HCT116 (cell line): ENCODE measurements around the gene NDUFS6. TPM values are rescaled to one million over a fixed set of nuclear protein-coding genes. Genes with fewer than 3 reads are reported as not detected.

Source experiments
- ATAC-seq: fragments of 200-7000 bp; cut with Tn5 transposase; 2 replicates; pipeline ENCODE4 v1.9.1; 2020; ENCODE audit warnings: mild to moderate bottlenecking, moderate library complexity
- BruUV-seq: library from RNA; stranded (reverse); fragments of 400-500 nt; replicated peaks from 2 replicates; lab custom pipeline; 2021; lab: Mats Ljungman, UMichigan
- CTCF ChIA-PET: fragments of 300-600 bp; sonication (Branson Sonifier 250); formaldehyde crosslinking; loops from one replicate; lab custom pipeline; 2021; ENCODE audit warnings: antibody characterized with exemption; lab: Charles Lee
- POLR2A ChIA-PET: fragments of 300-600, 350-600 bp; sonication (Branson Sonifier 250); formaldehyde crosslinking; loops from one replicate; lab custom pipeline; 2021; ENCODE audit warnings: antibody characterized with exemption; lab: Charles Lee
- RAD21 ChIA-PET, 2 experiments: fragments of 300-600 bp; sonication (Branson Sonifier 250); formaldehyde crosslinking; loops; one replicate each; lab custom pipeline; 2023; ENCODE audit warnings: low total read pairs in 2 of 2; ENCODE audit not compliant: uncharacterized antibody in 2 of 2, unreplicated experiment in 2 of 2, low non-redundant PET in 1 of 2; lab: Charles Lee
- DNase-seq: peaks from one replicate; pipeline ENCODE4 v3.0.0-alpha.2; 2010; ENCODE audit warnings: low read depth, low spot score
- H2AFZ ChIP-seq: fragments of 200-600 bp; shearing (Covaris generic), sonication (generic); 2 replicates; pipeline ENCODE4 v1.6.1; 2017; ENCODE audit warnings: low read depth, mixed run types, mixed read lengths, antibody characterized with exemption, low read length; ENCODE audit not compliant: poor library complexity, severe bottlenecking
- H3K27ac ChIP-seq: 2 replicates; pipeline ENCODE4 v1.5.1; 2012; ENCODE audit warnings: low read depth, low read length
- H3K27me3 ChIP-seq: fragments of 200-600 bp; sonication (generic); 2 replicates; pipeline ENCODE4 v1.6.1; 2016; ENCODE audit warnings: mixed run types, low read length, mixed read lengths; ENCODE audit not compliant: insufficient read depth
- H3K36me3 ChIP-seq, 2 experiments: fragments of 200-500 bp in 1 of 2; fragments of 200-600 bp in 1 of 2; sonication (Bioruptor generic) in 1 of 2; sonication (generic) in 1 of 2; 2 replicates each; pipeline versions ENCODE4 v1.5.1 to v1.6.1; 2014 to 2016; ENCODE audit warnings: low read length in 2 of 2, inconsistent platforms in 1 of 2, mixed read lengths in 1 of 2, mixed run types in 1 of 2; ENCODE audit not compliant: insufficient read depth in 2 of 2, control insufficient read depth in 1 of 2
- H3K4me1 ChIP-seq, 2 experiments: fragments of 200-600 bp in 1 of 2; sonication (generic) in 1 of 2; 2 replicates each; pipeline versions ENCODE4 v1.5.1 to v1.6.1; 2012 to 2017; ENCODE audit warnings: low read length in 2 of 2, inconsistent platforms in 1 of 2, mild to moderate bottlenecking in 1 of 2, mixed read lengths in 1 of 2, mixed run types in 1 of 2, moderate library complexity in 1 of 2; ENCODE audit not compliant: insufficient read depth in 2 of 2, control insufficient read depth in 1 of 2
- H3K4me2 ChIP-seq: fragments of 200-600 bp; sonication (generic); 2 replicates; pipeline ENCODE4 v1.6.1; 2017; ENCODE audit warnings: mixed run types, low read length, mixed read lengths
- H3K4me3 ChIP-seq, 2 experiments: fragments of 200-600 bp in 1 of 2; sonication (generic) in 1 of 2; replicated peaks in 1 of 2; 2 replicates each; pipeline ENCODE4 v1.5.1; 2011 to 2016; ENCODE audit warnings: low read length in 2 of 2, control low read depth in 1 of 2, low read depth in 1 of 2, mild to moderate bottlenecking in 1 of 2, mixed read lengths in 1 of 2, mixed run types in 1 of 2
- H3K79me2 ChIP-seq: fragments of 200-600 bp; sonication (generic); 2 replicates; pipeline ENCODE4 v1.6.1; 2017; ENCODE audit warnings: mild to moderate bottlenecking, mixed run types, low read length, moderate library complexity, mixed read lengths; ENCODE audit not compliant: insufficient read depth
- H3K9ac ChIP-seq: fragments of 200-600 bp; sonication (generic); 2 replicates; pipeline ENCODE4 v1.6.1; 2016; ENCODE audit warnings: low read length, mixed read lengths
- H3K9me2 ChIP-seq: fragments of 200-600 bp; sonication (generic), shearing (Covaris generic); 2 replicates; pipeline ENCODE4 v1.6.1; 2017; ENCODE audit warnings: mixed run types, mild to moderate bottlenecking, moderate library complexity; ENCODE audit not compliant: insufficient read depth
- H3K9me3 ChIP-seq, 2 experiments: fragments of 200-500 bp in 1 of 2; fragments of 200-600 bp in 1 of 2; sonication (Bioruptor generic) in 1 of 2; sonication (generic) in 1 of 2; 2 replicates each; pipeline ENCODE4 v1.6.1; 2014 to 2017; ENCODE audit warnings: low read length in 2 of 2, mixed read lengths in 2 of 2, inconsistent platforms in 1 of 2, low read depth in 1 of 2, mild to moderate bottlenecking in 1 of 2, mixed run types in 1 of 2, moderate library complexity in 1 of 2; ENCODE audit not compliant: control insufficient read depth in 1 of 2, insufficient read depth in 1 of 2
- H4K20me1 ChIP-seq: fragments of 200-600 bp; sonication (generic), shearing (Covaris generic); 2 replicates; pipeline ENCODE4 v1.6.1; 2017; ENCODE audit warnings: mixed run types, mild to moderate bottlenecking, moderate library complexity; ENCODE audit not compliant: insufficient read depth
- CBX3 ChIP-seq: IDR thresholded peaks from 2 replicates; pipeline ENCODE4 v1.6.1; 2012; ENCODE audit warnings: low read depth
- ELF1 ChIP-seq: IDR thresholded peaks from 2 replicates; pipeline ENCODE4 v1.6.1; 2012; ENCODE audit warnings: low read depth, borderline replicate concordance
- EZH2phosphoT487 ChIP-seq: fragments of 200-600 bp; IDR thresholded peaks from 2 replicates; pipeline ENCODE4 v1.6.1; 2018; ENCODE audit warnings: antibody characterized with exemption, borderline replicate concordance
- JUND ChIP-seq: IDR thresholded peaks from 2 replicates; pipeline ENCODE4 v1.6.1; 2012
- POLR2AphosphoS5 ChIP-seq: IDR thresholded peaks from 2 replicates; pipeline ENCODE4 v1.6.1; 2011; ENCODE audit warnings: mild to moderate bottlenecking, low read depth, low read length, moderate library complexity
- RAD21 ChIP-seq: IDR thresholded peaks from 2 replicates; pipeline ENCODE4 v1.6.1; 2012; ENCODE audit warnings: low read depth, mild to moderate bottlenecking
- SP1 ChIP-seq: IDR thresholded peaks from 2 replicates; pipeline ENCODE4 v1.6.1; 2012; ENCODE audit warnings: low read depth
- SRF ChIP-seq: IDR thresholded peaks from 2 replicates; pipeline ENCODE4 v1.6.1; 2012; ENCODE audit warnings: low read depth
- TCF7L2 ChIP-seq: IDR thresholded peaks from 2 replicates; pipeline ENCODE4 v1.7.0; 2011; ENCODE audit warnings: borderline replicate concordance, inconsistent platforms; ENCODE audit not compliant: insufficient read depth, insufficient read length; ENCODE audit errors: extremely low read depth
- ZNF274 ChIP-seq: fragments of 200-500 bp; sonication (Bioruptor generic); IDR thresholded peaks from 2 replicates; pipeline ENCODE4 v1.6.1; 2014; ENCODE audit warnings: mild to moderate bottlenecking, low read depth, low read length, inconsistent platforms
- intact Hi-C: fragments of 100-400 bp; cut with micrococcal nuclease; formaldehyde crosslinking; loops from 2 replicates; pipeline ENCODE4 v1.10.0; 2022
- total RNA-seq: library from RNA; stranded (reverse); gene quantifications from one replicate; pipeline ENCODE4 v1.2.1, GENCODE V29; 2021; ENCODE audit not compliant: unreplicated experiment
- TF ChIP-seq, protein P1 (sequence below): IDR thresholded peaks from 2 replicates; pipeline ENCODE4 v1.6.1; 2011; ENCODE audit warnings: mild to moderate bottlenecking, low read length, moderate library complexity; ENCODE audit not compliant: insufficient replicate concordance; ENCODE audit errors: extremely low read depth
- TF ChIP-seq, protein P2 (sequence below), 3 experiments: fragments of 200-600 bp in 1 of 3; sonication (generic) in 1 of 3; IDR thresholded peaks in 2 of 3; conservative IDR thresholded peaks in 1 of 3; 2 replicates each; pipeline ENCODE4 v1.5.1; 2012 to 2017; ENCODE audit warnings: low read depth in 2 of 3, low read length in 2 of 3, antibody characterized with exemption in 1 of 3, borderline replicate concordance in 1 of 3, control low read depth in 1 of 3, mild to moderate bottlenecking in 1 of 3, mixed read lengths in 1 of 3, mixed run types in 1 of 3, moderate library complexity in 1 of 3; ENCODE audit not compliant: insufficient read depth in 1 of 3

Gene NDUFS6
- total RNA-seq, 1 experiment from 2014 or later: 43.8 TPM

DNA sequence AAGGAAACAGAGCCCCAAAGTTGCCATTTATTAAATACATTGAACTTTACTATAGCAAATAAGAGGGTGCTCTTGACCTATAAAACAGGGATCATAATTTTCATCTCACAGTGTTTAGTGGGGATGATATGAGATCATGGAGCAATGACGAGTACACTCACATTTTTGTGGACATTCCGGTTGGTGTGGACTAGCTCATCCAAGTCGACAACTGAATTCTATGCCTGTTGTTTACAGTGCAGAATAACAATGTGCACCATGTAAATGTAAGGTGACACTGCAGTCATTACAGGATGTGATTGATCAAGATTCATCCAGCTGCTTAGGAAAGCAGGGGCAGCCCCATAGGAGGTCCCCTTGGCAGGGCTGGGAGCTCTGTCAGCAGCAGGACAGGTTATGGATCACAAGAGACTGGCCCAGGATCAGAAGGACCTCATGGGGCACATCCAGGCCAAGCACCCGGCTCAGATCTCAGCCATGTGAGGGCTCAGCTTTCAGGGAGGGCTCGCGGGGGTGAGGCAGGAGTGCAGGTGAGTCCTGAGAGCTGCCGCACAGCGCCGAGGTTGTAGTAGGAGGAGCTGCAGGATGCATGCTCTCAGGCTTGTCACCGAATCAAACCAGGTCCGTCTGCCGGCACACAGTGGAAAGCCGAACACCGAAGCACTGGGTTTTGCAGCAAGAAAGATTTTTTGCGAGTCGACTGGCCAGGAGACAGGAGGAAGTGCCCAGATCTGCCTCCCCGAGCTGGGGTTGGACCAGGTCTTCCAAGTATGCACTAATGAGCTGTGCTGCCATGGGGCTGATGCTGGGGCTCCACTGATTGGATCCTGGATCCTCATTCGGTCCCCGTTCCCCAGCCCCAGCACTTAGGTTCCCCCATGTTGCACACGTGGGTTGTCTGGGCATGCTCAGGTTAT is 29.8 kb upstream of the NDUFS6 start:
- H3K27ac ChIP-seq: no peak overlapping the region
- ChIA-PET RAD21 (no interaction called here), POLR2A (no interaction called here), CTCF (no interaction called here)
- ATAC-seq (no peak), DNase-seq (no peak)
- no peaks in the 10 kb centered on the region for H3K9me3 ChIP-seq
- H4K20me1 ChIP-seq: no peaks in the 10 kb centered on the region
- H3K27me3 ChIP-seq: peaks cover 7% of the 10 kb centered on the region; the same call in 1 of the 2 replicates
- BruUV-seq: no TSS peak
- no peak for TF ChIP-seq TCF7L2
- TF ChIP-seq ELF1: no peak
- TF ChIP-seq EZH2phosphoT487: no peak
- TF ChIP-seq RAD21: no peak
- H2AFZ ChIP-seq: no peak overlapping the region
- H3K9me2 ChIP-seq: no peaks in the 10 kb centered on the region
- H3K9ac ChIP-seq: no peak overlapping the region
- no peaks in the 10 kb centered on the region for H3K4me1 ChIP-seq
- no peaks in the 10 kb centered on the region for H3K36me3 ChIP-seq
- H3K4me2 ChIP-seq: no peak overlapping the region
- no peak overlapping the region for H3K4me3 ChIP-seq
- H3K79me2 ChIP-seq: no peaks in the 10 kb centered on the region
- intact Hi-C loops: no loop called here

DNA sequence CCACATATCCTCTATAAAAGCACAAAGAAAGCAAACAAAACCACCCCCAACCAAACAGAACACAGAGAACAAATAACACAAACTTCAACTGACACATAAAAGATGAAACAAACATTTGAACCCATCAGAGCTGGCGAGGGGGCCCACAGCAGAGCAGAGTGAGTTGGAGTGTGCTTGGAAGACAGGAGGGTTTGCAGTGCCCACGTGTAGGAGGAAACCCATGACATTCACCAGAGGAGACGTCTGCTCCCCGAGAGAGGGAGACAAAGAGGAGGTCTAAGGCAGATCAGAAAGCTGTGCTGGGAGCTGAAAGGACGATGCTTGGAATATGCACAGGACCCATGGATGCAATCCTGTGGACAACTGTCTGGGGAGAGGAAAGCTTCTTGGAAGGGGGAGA is 28.6 kb upstream of the NDUFS6 start:
- ATAC-seq: peak; percentile 93
- H4K20me1 ChIP-seq: no peaks in the 10 kb centered on the region
- peak; percentile 38 for DNase-seq
- no peaks in the 10 kb centered on the region for H3K79me2 ChIP-seq
- H3K4me3 ChIP-seq: no peak overlapping the region
- no peak overlapping the region for H3K9ac ChIP-seq
- intact Hi-C loops: no loop called here
- H3K4me2 ChIP-seq: no peak overlapping the region
- H3K36me3 ChIP-seq: no peaks in the 10 kb centered on the region
- H3K27me3 ChIP-seq: peaks cover 7% of the 10 kb centered on the region; the same call in 1 of the 2 replicates
- H2AFZ ChIP-seq: no peak overlapping the region
- RAD21 ChIA-PET: no interaction called here
- BruUV-seq: no TSS peak
- H3K27ac ChIP-seq: no peak overlapping the region
- H3K9me3 ChIP-seq: no peaks in the 10 kb centered on the region
- POLR2A ChIA-PET: no interaction called here
- CTCF ChIA-PET: interaction anchor here (0.9 to 1.0 kb wide), 2 partner anchors 9 to 377 kb away, joined by 3 to 5 read pairs; no protein-coding TSS in a partner anchor
- no peaks in the 10 kb centered on the region for H3K9me2 ChIP-seq
- no peaks in the 10 kb centered on the region for H3K4me1 ChIP-seq
- TF ChIP-seq SRF: no peak
- TF ChIP-seq, protein P1, sequence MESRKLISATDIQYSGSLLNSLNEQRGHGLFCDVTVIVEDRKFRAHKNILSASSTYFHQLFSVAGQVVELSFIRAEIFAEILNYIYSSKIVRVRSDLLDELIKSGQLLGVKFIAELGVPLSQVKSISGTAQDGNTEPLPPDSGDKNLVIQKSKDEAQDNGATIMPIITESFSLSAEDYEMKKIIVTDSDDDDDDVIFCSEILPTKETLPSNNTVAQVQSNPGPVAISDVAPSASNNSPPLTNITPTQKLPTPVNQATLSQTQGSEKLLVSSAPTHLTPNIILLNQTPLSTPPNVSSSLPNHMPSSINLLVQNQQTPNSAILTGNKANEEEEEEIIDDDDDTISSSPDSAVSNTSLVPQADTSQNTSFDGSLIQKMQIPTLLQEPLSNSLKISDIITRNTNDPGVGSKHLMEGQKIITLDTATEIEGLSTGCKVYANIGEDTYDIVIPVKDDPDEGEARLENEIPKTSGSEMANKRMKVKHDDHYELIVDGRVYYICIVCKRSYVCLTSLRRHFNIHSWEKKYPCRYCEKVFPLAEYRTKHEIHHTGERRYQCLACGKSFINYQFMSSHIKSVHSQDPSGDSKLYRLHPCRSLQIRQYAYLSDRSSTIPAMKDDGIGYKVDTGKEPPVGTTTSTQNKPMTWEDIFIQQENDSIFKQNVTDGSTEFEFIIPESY: no peak
- TF ChIP-seq POLR2AphosphoS5: no peak
- TF ChIP-seq TCF7L2: no peak
- no peak for TF ChIP-seq JUND
- no peak for TF ChIP-seq ZNF274
- TF ChIP-seq, protein P2, sequence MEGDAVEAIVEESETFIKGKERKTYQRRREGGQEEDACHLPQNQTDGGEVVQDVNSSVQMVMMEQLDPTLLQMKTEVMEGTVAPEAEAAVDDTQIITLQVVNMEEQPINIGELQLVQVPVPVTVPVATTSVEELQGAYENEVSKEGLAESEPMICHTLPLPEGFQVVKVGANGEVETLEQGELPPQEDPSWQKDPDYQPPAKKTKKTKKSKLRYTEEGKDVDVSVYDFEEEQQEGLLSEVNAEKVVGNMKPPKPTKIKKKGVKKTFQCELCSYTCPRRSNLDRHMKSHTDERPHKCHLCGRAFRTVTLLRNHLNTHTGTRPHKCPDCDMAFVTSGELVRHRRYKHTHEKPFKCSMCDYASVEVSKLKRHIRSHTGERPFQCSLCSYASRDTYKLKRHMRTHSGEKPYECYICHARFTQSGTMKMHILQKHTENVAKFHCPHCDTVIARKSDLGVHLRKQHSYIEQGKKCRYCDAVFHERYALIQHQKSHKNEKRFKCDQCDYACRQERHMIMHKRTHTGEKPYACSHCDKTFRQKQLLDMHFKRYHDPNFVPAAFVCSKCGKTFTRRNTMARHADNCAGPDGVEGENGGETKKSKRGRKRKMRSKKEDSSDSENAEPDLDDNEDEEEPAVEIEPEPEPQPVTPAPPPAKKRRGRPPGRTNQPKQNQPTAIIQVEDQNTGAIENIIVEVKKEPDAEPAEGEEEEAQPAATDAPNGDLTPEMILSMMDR (IDR thresholded peaks at IDR 0.05 in 2 of 3, conservative IDR thresholded peaks at IDR 0.05 in 1 of 3; ENCODE audit: borderline replicate concordance in 1 of 3, insufficient read depth in 1 of 3, low read depth in 2 of 3, low read length in 2 of 3): peak; percentile 18 to 53 (median 43); a peak in 4 of 6 replicates
- peak; percentile 50 for TF ChIP-seq RAD21
- no peak for TF ChIP-seq SP1
- TF ChIP-seq CBX3: 0 out of 2 replicates have a peak, but pooled peaks have one; percentile 12
